GM18867 (cell line): ENCODE results near the gene IL1A.

Source experiments
- ATAC-seq: cut with Tn5 transposase; IDR thresholded peaks from one replicate; pipeline ENCODE4 v1.9.1; 2021; ENCODE audit warnings: mild to moderate bottlenecking, moderate library complexity; ENCODE audit not compliant: unreplicated experiment

Gene IL1A

GRCh38 chr2:112793449-112793978 lies 9.2 kb upstream of the IL1A start:
- ATAC-seq, result no peak

GRCh38 chr2:112792419-112792818 lies 8.1 kb upstream of the IL1A start:
- no peak for ATAC-seq

GRCh38 chr2:112791693-112792230 lies 7.5 kb upstream of the IL1A start:
- ATAC-seq, result no peak

GRCh38 chr2:112791019-112791418 lies 6.7 kb upstream of the IL1A start:
- no peak for ATAC-seq

- no peak for ATAC-seq
These were observed 6.0 kb upstream of the IL1A start for GRCh38 chr2:112790305-112790704.

GRCh38 chr2:112789186-112789585 lies 4.9 kb upstream of the IL1A start:
- ATAC-seq, result no peak

- ATAC-seq, result no peak
These were observed 4.4 kb upstream of the IL1A start for GRCh38 chr2:112788653-112789052.

- ATAC-seq, result no peak
These were observed 3.6 kb upstream of the IL1A start for GRCh38 chr2:112787729-112788393.

- no peak for ATAC-seq
These were observed 3.0 kb upstream of the IL1A start for GRCh38 chr2:112787294-112787693.

- no peak for ATAC-seq
These were observed 1.0 kb downstream of the IL1A start for GRCh38 chr2:112783187-112783714.

- peak; percentile 91 for ATAC-seq
These were observed 2.0 kb downstream of the IL1A start for GRCh38 chr2:112782234-112782799.

GRCh38 chr2:112779598-112779997 lies 4.7 kb downstream of the IL1A start:
- no peak for ATAC-seq

GRCh38 chr2:112777036-112777435 lies 7.3 kb downstream of the IL1A start:
- ATAC-seq, result no peak

- no peak for ATAC-seq
These were observed 8.2 kb downstream of the IL1A start for GRCh38 chr2:112776113-112776512.

- ATAC-seq, result no peak
These were observed 9.6 kb downstream of the IL1A start for GRCh38 chr2:112774536-112775285.

GRCh38 chr2:112773556-112773955 lies 10.7 kb downstream of the IL1A start:
- no peak for ATAC-seq

- ATAC-seq, result no peak
These were observed 11.3 kb downstream of the IL1A start for GRCh38 chr2:112772911-112773475.

- ATAC-seq, result no peak
These were observed 12.0 kb downstream of the IL1A start for GRCh38 chr2:112772322-112772721.

GRCh38 chr2:112768432-112768831 lies 15.9 kb downstream of the IL1A start:
- no peak for ATAC-seq

GRCh38 chr2:112767693-112768330 lies 16.5 kb downstream of the IL1A start:
- ATAC-seq, result no peak

GRCh38 chr2:112765251-112765650 lies 19.0 kb downstream of the IL1A start:
- no peak for ATAC-seq
